Raji (cell line): ENCODE data around the gene ABCA1.

Source experiments
- POLR2A ChIP-seq: IDR thresholded peaks from 2 replicates; pipeline ENCODE4 v1.6.1; 2011; ENCODE audit warnings: low read depth, low read length, control low read depth; ENCODE audit not compliant: insufficient read depth

The ABCA1 gene

GRCh38 chr9:104915753-104916152 is 12.2 kb downstream of the ABCA1 start:
- TF ChIP-seq POLR2A: no peak

DNA sequence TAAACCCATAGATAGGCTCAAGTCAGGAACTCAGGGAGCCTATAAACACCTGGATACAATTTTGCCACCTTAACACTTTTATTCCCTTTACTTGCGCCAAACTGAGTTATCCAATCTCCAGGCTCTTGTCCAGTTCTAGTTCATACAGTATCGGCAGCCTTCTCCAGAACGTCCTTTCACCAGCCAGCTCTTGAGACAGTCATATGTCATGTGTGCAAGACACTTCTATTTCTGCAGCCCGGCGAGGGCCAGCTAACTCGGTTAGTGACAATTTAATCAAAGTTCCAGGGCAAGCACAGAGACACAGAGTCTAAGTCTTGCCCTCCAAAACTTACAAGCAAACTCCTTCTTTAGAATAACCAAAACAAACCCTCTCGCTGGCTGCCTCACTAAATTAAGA is 12.9 kb downstream of the ABCA1 start:
- no peak for TF ChIP-seq POLR2A

DNA sequence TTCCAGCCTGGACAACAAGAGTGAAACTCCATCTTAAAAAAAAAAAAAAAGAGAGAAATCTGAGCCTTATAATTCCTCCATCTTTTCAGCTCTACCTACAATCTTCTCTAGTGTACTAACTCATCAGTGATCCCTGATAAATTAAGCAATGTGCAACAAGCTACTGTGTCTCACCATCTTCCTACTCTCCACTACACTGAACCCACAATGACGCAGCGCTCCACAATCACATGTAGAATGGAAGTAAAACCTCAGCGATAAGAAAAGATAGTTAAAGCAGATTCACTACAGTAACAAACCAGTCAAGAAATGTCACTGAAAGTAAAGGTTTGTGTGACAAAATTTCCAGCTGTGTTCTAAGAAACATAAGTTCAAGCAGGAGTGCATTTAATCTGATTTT is 13.5 kb downstream of the ABCA1 start:
- TF ChIP-seq POLR2A: no peak

DNA sequence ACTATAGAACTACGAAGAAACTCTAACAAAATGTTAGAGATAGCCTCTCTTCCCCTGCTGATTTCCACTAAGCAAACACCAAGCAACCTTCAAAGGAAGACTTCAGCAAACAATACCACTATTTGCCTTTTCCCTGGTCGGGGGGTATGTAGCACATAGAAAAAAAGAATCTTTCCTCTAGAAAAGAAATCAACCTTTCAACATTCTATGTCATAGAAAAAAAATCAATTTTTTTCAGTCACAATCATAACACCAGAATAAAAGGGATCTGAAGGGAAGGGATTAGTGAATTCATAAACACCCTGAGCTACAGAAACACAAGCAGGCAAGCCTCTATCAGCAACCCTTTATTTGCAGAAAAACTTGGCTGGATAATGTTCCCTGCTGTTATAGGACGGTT is 15.3 kb downstream of the ABCA1 start:
- TF ChIP-seq POLR2A: no peak

GRCh38 chr9:104911032-104911607 is 16.8 kb downstream of the ABCA1 start:
- no peak for TF ChIP-seq POLR2A

- no peak for TF ChIP-seq POLR2A
Observed at GRCh38 chr9:104907278-104907951, 20.5 kb downstream of the ABCA1 start.

- TF ChIP-seq POLR2A: no peak
Observed at GRCh38 chr9:104906441-104907277, 21.3 kb downstream of the ABCA1 start.

DNA sequence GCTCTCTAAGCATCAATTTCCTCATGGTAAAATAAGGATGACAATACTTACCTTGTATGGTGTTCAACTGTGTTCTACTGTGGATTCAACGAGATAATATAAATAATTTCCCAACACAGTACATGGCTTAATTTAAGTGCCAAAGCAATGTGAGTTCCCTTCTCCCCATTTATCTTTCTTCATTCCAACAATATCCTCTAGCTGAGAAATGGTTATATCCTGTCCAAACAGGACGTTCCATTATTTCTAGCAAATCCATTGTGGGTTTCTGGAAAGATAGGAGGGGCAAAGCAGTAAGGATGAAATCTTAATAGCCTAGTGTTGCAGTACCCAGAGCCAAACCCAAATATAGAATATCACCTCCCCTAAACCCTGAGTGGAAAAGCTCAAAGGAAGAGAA is 22.0 kb downstream of the ABCA1 start:
- TF ChIP-seq POLR2A: no peak

DNA sequence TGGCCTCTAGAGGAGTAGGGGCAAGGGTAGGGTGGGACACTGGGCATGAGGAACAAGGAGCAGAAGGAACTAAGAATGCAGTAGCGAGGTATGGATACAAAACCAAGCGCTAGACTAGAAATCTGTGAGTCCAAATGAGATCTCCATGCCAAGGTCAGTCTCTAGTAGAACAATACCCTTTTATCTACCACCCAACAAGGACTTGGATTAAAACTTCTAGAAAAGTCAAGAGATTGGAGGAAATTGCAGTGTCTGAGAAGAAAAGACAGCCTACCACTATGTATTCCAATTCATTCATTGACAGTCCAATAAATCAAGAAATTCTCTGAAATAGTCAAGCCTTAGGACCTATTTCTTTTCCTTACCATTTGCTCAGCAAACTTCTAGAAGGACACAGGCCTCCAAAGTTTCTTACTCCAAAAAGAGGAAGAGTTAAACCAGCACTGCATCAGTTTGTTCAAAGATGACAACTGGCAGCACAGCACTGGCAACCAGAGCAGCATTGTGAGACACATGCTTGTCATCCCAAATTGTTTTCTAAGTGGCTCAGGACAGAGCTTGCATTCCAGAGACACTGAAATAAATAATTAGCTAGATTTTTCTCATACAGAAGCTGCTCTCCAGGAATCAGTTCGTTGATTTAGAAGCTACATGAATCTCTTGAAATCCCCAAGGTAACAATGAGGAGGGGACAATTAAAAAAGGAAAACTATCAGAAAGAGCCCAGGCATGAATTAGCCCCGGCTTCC is 22.6 kb downstream of the ABCA1 start:
- no peak for TF ChIP-seq POLR2A

GRCh38 chr9:104903609-104904008 is 24.3 kb downstream of the ABCA1 start:
- TF ChIP-seq POLR2A: no peak

- TF ChIP-seq POLR2A: no peak
Observed at GRCh38 chr9:104900871-104901270, 27.1 kb downstream of the ABCA1 start.

DNA sequence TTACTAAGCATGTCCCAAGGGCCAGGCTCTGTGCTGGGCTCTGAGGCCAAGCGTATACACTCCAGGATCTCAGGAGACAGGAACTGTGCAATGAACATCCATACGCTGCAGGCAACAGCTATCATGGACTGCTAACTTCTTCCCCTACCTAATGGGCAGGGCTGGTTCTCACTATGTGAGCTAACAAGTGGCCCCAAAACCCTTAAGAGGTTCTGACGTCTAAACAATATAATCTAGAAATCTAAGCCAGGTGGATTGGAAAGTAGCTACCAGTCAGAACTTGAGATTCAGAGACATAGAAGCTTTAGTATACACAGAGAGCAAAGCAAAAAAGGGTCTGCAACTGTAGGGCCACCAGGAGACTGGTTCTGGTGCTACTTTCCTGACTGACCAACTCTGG is 27.6 kb downstream of the ABCA1 start:
- TF ChIP-seq POLR2A: no peak

- TF ChIP-seq POLR2A: no peak
Observed at GRCh38 chr9:104899759-104900247, 28.2 kb downstream of the ABCA1 start.

DNA sequence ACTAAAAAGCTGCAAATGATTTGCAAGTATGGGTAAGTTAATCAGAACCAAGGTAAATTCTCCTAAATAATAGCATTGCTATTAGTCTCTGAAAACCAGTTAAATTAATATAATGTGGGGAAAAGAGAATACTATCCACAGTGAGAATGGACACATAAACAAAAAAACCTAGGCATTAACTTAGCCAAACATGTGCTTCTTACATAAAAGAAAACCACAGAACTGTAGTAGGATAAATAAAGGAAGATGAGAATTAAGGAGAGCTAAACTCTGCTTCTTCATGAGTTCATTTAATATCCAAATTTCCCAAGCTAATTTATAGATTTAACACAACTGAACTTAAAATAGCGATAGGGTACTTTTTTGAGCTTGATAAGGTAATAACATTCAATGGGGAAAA is 31.8 kb downstream of the ABCA1 start:
- TF ChIP-seq POLR2A: no peak

GRCh38 chr9:104895572-104895971 is 32.4 kb downstream of the ABCA1 start:
- no peak for TF ChIP-seq POLR2A
